Measurements from ENCODE around the gene MBNL1.

Gene MBNL1

DNA sequence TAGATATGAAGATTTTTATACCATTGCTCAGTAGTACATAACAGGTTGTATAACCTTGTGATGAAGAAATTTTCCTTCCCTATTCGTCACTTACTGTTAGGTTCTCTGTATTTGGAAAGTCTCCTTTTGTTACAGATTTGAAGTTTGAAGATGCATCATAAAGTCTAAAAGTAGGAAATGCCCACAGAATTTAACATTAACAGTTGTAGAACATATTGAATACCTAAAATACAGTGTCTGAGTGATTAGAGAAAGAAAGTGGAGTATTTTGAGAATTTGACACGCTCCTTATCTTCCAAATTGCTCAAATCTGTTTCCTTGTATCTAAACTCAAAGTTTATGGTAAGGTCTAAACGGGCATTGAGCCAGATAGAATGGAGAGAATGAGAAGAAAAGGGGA, 111.3 kb downstream of the MBNL1 start:
- H3K27me3 Mint-ChIP-seq = no peaks in the 10 kb centered on the region
- peaks cover 88% of the 10 kb centered on the region for H3K4me1 Mint-ChIP-seq (ENCODE audit: low read depth)
- H3K4me3 Mint-ChIP-seq = no peak overlapping the region
- H3K9me3 Mint-ChIP-seq = no peaks in the 10 kb centered on the region
- peak overlapping the region; percentile 32 for H3K27ac Mint-ChIP-seq
- H3K36me3 Mint-ChIP-seq (ENCODE audit: low read depth) = peaks cover 35% of the 10 kb centered on the region

- peak overlapping the region; percentile 50 for H3K4me3 Mint-ChIP-seq
- H3K4me1 Mint-ChIP-seq (ENCODE audit: low read depth) = peaks cover 89% of the 10 kb centered on the region
- H3K36me3 Mint-ChIP-seq (ENCODE audit: low read depth) = peaks cover 31% of the 10 kb centered on the region
- no peaks in the 10 kb centered on the region for H3K27me3 Mint-ChIP-seq
- peak overlapping the region; percentile 79 for H3K27ac Mint-ChIP-seq
- no peaks in the 10 kb centered on the region for H3K9me3 Mint-ChIP-seq
These were observed 113.2 kb downstream of the MBNL1 start for GRCh38 chr3:152381881-152382295.

DNA sequence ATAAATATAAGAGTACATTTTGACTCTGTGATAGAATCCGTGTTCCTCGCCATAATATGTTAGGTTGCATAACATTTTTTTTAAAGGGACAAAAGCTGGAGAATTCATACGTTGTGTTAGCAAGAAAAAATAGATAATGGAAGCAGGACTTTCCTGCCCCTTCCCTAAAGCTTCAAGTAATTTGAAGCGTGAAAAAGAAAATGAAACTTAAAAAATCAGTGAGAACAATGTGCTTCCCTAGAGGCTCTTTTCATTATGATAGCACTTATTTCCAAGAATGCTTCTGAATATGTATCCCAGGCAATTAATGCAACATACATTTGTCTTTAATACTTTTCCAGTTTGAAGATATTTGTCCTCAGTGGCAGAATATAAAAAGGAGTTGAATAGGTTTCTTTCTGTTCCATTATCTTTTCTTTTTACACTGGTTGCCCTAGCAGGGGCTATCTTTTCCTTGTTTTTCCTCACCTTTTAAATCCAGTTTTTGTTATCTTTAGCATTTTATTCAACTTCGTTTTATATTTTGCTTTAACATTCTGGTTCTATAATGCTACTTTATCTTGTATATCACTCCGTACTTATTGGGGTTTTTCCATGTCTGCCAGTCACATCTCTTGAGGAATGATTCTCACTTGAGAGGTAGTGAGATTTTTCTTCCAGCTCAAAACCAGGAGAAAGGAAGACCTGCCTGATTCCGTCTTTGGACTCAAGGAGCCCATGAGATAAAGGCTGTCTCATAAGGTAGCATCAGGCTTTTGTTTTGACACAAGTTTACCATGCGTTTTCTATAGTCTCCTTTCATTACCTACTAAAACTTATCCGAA, 113.8 kb downstream of the MBNL1 start:
- H3K27ac Mint-ChIP-seq = peak overlapping the region; percentile 85
- no peaks in the 10 kb centered on the region for H3K27me3 Mint-ChIP-seq
- H3K9me3 Mint-ChIP-seq = no peaks in the 10 kb centered on the region
- H3K4me3 Mint-ChIP-seq = peak overlapping the region; percentile 73
- H3K36me3 Mint-ChIP-seq (ENCODE audit: low read depth) = peaks cover 29% of the 10 kb centered on the region
- peaks cover 89% of the 10 kb centered on the region for H3K4me1 Mint-ChIP-seq (ENCODE audit: low read depth)

DNA sequence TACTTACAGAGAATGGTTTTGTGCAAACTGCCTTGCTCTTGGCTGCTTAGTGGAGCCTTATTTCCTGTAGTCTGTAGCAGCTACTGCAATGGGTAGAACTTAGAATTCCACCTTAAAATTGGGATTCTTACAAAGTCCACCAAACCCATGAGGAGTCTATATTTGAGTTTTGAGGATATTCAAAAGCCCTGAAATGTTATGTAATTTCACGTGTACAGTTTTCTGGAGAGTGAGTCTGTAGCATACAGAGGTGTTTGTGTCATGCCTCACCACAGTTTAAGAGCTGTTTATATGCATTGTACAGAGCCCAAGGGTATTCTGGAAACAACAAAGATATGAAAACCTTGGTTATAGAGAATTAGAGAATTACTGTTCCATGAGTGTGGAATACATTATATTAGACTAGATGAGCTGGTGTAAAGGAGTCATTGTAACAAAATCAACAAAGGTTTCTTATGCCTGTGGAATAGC, 114.4 kb downstream of the MBNL1 start:
- H3K27ac Mint-ChIP-seq = peak overlapping the region; percentile 85
- H3K9me3 Mint-ChIP-seq = no peaks in the 10 kb centered on the region
- H3K4me1 Mint-ChIP-seq (ENCODE audit: low read depth) = peaks cover 91% of the 10 kb centered on the region
- no peak overlapping the region for H3K4me3 Mint-ChIP-seq
- peaks cover 24% of the 10 kb centered on the region for H3K36me3 Mint-ChIP-seq (ENCODE audit: low read depth)
- H3K27me3 Mint-ChIP-seq = no peaks in the 10 kb centered on the region

- Mint-ChIP-seq H3K4me3 (no peak overlapping the region), H3K9me3 (no peaks in the 10 kb centered on the region), H3K4me1 (ENCODE audit: low read depth) (peaks cover 93% of the 10 kb centered on the region), H3K27me3 (no peaks in the 10 kb centered on the region), H3K27ac (peak overlapping the region; percentile 52), H3K36me3 (ENCODE audit: low read depth) (peaks cover 28% of the 10 kb centered on the region)
These were observed 115.7 kb downstream of the MBNL1 start for GRCh38 chr3:152384412-152384811.

- Mint-ChIP-seq H3K36me3 (ENCODE audit: low read depth) (peaks cover 28% of the 10 kb centered on the region), H3K4me3 (no peak overlapping the region), H3K27ac (no peak overlapping the region), H3K4me1 (ENCODE audit: low read depth) (peaks cover 84% of the 10 kb centered on the region), H3K27me3 (no peaks in the 10 kb centered on the region), H3K9me3 (no peaks in the 10 kb centered on the region)
These were observed 117.0 kb downstream of the MBNL1 start for GRCh38 chr3:152385761-152386160.

DNA sequence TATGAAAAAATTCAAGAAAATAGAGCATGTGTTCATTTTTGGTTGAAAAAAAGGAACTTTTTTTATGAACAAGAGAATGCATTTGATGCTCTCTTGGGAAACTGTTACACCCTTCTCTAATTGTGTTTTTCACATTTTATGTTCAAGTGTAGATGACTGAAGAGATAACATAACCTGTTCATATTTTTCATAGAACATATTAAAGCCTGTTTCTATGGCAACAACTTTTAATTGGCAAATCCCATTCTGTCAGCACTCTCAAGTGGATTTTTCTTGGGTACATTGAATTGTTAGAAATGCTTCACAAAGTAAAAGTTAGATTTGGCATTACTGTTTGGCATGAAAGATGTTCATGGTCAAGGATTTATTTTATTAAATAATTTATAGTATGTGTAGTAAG, 117.5 kb downstream of the MBNL1 start:
- H3K4me1 Mint-ChIP-seq (ENCODE audit: low read depth) = peaks cover 84% of the 10 kb centered on the region

GRCh38 chr3:152388631-152389030, 119.9 kb downstream of the MBNL1 start:
- Mint-ChIP-seq H3K4me1 (ENCODE audit: low read depth) (peaks cover 85% of the 10 kb centered on the region), H3K9me3 (no peaks in the 10 kb centered on the region), H3K27me3 (no peaks in the 10 kb centered on the region), H3K36me3 (ENCODE audit: low read depth) (peaks cover 45% of the 10 kb centered on the region), H3K27ac (peak overlapping the region; percentile 2), H3K4me3 (no peak overlapping the region)

More for the DNA sequence above, 117.5 kb downstream of the MBNL1 start:
- no peak overlapping the region for H3K4me3 Mint-ChIP-seq
- H3K9me3 Mint-ChIP-seq = no peaks in the 10 kb centered on the region
- H3K27ac Mint-ChIP-seq = no peak overlapping the region
- peaks cover 28% of the 10 kb centered on the region for H3K36me3 Mint-ChIP-seq (ENCODE audit: low read depth)
- H3K27me3 Mint-ChIP-seq = no peaks in the 10 kb centered on the region

DNA sequence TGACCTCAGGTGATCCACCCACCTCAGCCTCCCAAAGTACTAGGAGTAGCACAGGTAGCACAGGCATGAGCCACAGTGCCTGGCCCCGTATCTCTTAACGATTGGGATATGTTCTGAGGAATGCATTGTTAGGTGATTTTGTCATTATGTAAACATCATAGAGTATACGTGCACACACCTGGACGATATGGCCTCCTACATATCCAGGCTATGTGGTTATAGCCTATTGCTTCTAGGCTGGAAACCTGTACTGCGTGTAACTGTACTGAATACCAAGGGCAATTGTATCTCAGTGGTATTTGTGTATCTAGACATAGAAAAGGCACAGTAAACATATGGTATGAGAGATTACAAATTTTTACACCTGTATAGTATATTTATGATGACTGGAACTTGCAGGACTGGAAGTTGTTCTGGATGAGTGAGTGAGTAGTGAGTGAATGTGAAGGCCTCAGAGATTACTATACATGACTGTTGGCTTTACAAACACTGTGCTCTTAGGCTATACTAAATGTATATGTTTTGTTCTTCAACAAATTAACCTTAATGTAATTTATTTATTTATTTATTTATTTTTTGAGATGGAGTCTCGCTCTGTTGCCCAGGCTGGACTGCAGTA, 120.7 kb downstream of the MBNL1 start:
- peaks cover 47% of the 10 kb centered on the region for H3K36me3 Mint-ChIP-seq (ENCODE audit: low read depth)
- no peak overlapping the region for H3K4me3 Mint-ChIP-seq
- H3K27me3 Mint-ChIP-seq = no peaks in the 10 kb centered on the region
- H3K9me3 Mint-ChIP-seq = no peaks in the 10 kb centered on the region
- H3K4me1 Mint-ChIP-seq (ENCODE audit: low read depth) = peaks cover 81% of the 10 kb centered on the region
- H3K27ac Mint-ChIP-seq = no peak overlapping the region

GRCh38 chr3:152390647-152391046, 121.9 kb downstream of the MBNL1 start:
- H3K9me3 Mint-ChIP-seq = no peaks in the 10 kb centered on the region
- no peak overlapping the region for H3K27ac Mint-ChIP-seq
- peaks cover 79% of the 10 kb centered on the region for H3K4me1 Mint-ChIP-seq (ENCODE audit: low read depth)
- H3K4me3 Mint-ChIP-seq = no peak overlapping the region
- H3K36me3 Mint-ChIP-seq (ENCODE audit: low read depth) = peaks cover 53% of the 10 kb centered on the region
- H3K27me3 Mint-ChIP-seq = no peaks in the 10 kb centered on the region

DNA sequence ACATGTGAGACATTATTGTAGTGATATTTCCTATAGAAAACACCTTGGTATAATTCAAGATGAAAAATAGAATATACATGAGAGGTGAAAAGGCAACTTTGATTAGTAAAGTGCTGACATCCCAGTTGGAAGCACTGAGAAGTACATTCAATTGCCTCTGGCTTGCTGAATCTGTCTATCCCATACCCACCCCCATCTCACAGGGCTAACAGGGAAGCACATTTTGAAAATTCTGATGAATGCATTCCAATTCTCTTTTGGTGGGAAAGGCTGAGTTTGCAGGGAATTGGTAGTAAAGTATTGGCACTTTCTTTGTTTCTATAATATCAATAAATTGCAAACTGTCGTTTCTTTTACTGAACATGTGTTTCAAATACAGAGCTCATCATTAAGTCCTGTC, 122.9 kb downstream of the MBNL1 start:
- peaks cover 71% of the 10 kb centered on the region for H3K4me1 Mint-ChIP-seq (ENCODE audit: low read depth)
- no peaks in the 10 kb centered on the region for H3K27me3 Mint-ChIP-seq
- no peak overlapping the region for H3K27ac Mint-ChIP-seq
- H3K36me3 Mint-ChIP-seq (ENCODE audit: low read depth) = peaks cover 60% of the 10 kb centered on the region
- H3K4me3 Mint-ChIP-seq = no peak overlapping the region
- no peaks in the 10 kb centered on the region for H3K9me3 Mint-ChIP-seq

GRCh38 chr3:152392272-152392880, 123.6 kb downstream of the MBNL1 start:
- peaks cover 64% of the 10 kb centered on the region for H3K4me1 Mint-ChIP-seq (ENCODE audit: low read depth)
- no peaks in the 10 kb centered on the region for H3K27me3 Mint-ChIP-seq
- peaks cover 61% of the 10 kb centered on the region for H3K36me3 Mint-ChIP-seq (ENCODE audit: low read depth)
- no peaks in the 10 kb centered on the region for H3K9me3 Mint-ChIP-seq
- H3K27ac Mint-ChIP-seq = peak overlapping the region; percentile 45
- H3K4me3 Mint-ChIP-seq = no peak overlapping the region

GRCh38 chr3:152394246-152394645, 125.5 kb downstream of the MBNL1 start:
- H3K9me3 Mint-ChIP-seq = no peaks in the 10 kb centered on the region
- no peak overlapping the region for H3K4me3 Mint-ChIP-seq
- H3K27ac Mint-ChIP-seq = no peak overlapping the region
- peaks cover 63% of the 10 kb centered on the region for H3K36me3 Mint-ChIP-seq (ENCODE audit: low read depth)
- H3K4me1 Mint-ChIP-seq (ENCODE audit: low read depth) = peaks cover 63% of the 10 kb centered on the region
- no peaks in the 10 kb centered on the region for H3K27me3 Mint-ChIP-seq

DNA sequence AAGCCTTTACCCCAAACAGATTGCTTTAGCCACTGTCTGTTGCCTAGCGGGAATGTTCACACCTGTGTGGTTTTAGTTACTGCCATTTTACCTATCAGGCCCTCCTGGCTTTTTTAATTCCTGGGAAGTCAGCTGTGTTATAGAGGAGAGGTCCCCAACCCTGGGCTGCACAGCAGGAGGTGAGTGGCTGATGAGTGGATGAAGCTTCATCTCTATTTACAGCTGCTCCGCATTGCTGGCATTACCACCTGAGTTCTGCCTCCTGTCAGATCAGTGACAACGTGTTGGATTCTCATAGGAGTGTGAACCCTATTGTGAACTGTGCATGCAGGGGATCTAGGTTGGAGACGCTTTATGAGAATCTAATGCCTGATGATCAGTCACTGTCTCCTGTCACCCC, 127.0 kb downstream of the MBNL1 start:
- Mint-ChIP-seq H3K9me3 (no peaks in the 10 kb centered on the region), H3K27me3 (no peaks in the 10 kb centered on the region), H3K4me3 (no peak overlapping the region), H3K36me3 (ENCODE audit: low read depth) (peaks cover 60% of the 10 kb centered on the region), H3K4me1 (ENCODE audit: low read depth) (peaks cover 70% of the 10 kb centered on the region), H3K27ac (peak overlapping the region; percentile 63)

GRCh38 chr3:152396867-152397266, 128.1 kb downstream of the MBNL1 start:
- Mint-ChIP-seq H3K4me3 (no peak overlapping the region), H3K27ac (peak overlapping the region; percentile 5), H3K4me1 (ENCODE audit: low read depth) (peaks cover 69% of the 10 kb centered on the region), H3K9me3 (no peaks in the 10 kb centered on the region), H3K36me3 (ENCODE audit: low read depth) (peaks cover 53% of the 10 kb centered on the region), H3K27me3 (no peaks in the 10 kb centered on the region)

Measured in stimulated activated naive CD8-positive, alpha-beta T cell treated with anti-CD3 and anti-CD28 coated beads, Interleukin-15, Interleukin-2, amounts not matched to agents 100 ng/mL and 50 ng/mL, for 24 hours (primary cell).